Ascending aorta (tissue), 2 donors: ENCODE results near the gene TSPAN17. TPM values are rescaled to one million over a fixed set of nuclear protein-coding genes. Genes with fewer than 3 reads are reported as not detected.

Source experiments
- DNase-seq, 2 donors: peaks; one replicate each; pipeline ENCODE4 v3.0.0-alpha.2; 2019; ENCODE audit warnings: low spot score in 2 of 2
- H3K27ac ChIP-seq, 2 donors: fragments of 200-600 bp; sonication (generic); one replicate each; pipeline ENCODE4 v1.5.1; 2016 to 2017; ENCODE audit warnings: mild to moderate bottlenecking in 1 of 2
- H3K27me3 ChIP-seq: fragments of 200-600 bp; sonication (generic); one replicate; pipeline ENCODE4 v1.5.1; 2017
- H3K36me3 ChIP-seq, 2 donors: fragments of 200-600 bp; sonication (generic); one replicate each; pipeline ENCODE4 v1.5.1; 2016
- H3K4me1 ChIP-seq, 2 donors: fragments of 200-600 bp; sonication (generic); one replicate each; pipeline ENCODE4 v1.5.1; 2016 to 2017; ENCODE audit warnings: mild to moderate bottlenecking in 1 of 2
- H3K4me3 ChIP-seq, 2 donors: fragments of 200-600 bp; sonication (generic); one replicate each; pipeline ENCODE4 v1.5.1; 2016 to 2017; ENCODE audit warnings: mild to moderate bottlenecking in 1 of 2
- H3K9me3 ChIP-seq, 2 donors: fragments of 200-600 bp; sonication (generic); one replicate each; pipeline ENCODE4 v1.5.1; 2016
- CTCF ChIP-seq, 3 experiments: fragments of 200-600 bp in 2 of 3; fragments of 450-650 bp in 1 of 3; sonication (generic) in 2 of 3; IDR thresholded peaks; one replicate each; pipeline ENCODE4 v1.5.1; 2016 to 2019; ENCODE audit warnings: antibody characterized with exemption in 3 of 3, mild to moderate bottlenecking in 1 of 3, moderate library complexity in 1 of 3
- intact Hi-C: fragments of 100-400 bp; cut with DNase I; formaldehyde crosslinking; loops from one replicate; pipeline ENCODE4 v1.15.1; 2023
- total RNA-seq: library from RNA; depleted of rRNA; stranded (reverse); fragments of >200 nt; gene quantifications from one replicate; pipeline ENCODE4 v1.1.0, GENCODE V29; 2016

Gene TSPAN17
- total RNA-seq, 1 donor from 2014 or later: 32.7 TPM

GRCh38 chr5:176687247-176687646, 40.0 kb downstream of the TSPAN17 start:
- Histone ChIP-seq H3K36me3 (no peaks in the 10 kb centered on the region), H3K4me3 (no peak overlapping the region), H3K27ac (no peak overlapping the region), H3K4me1 (no peaks in the 10 kb centered on the region), H3K27me3 (no peaks in the 10 kb centered on the region), H3K9me3 (no peaks in the 10 kb centered on the region)
- DNase-seq: no peak
- intact Hi-C loops: no loop called here
- no peak for TF ChIP-seq CTCF (IDR thresholded peaks at IDR 0.05)

GRCh38 chr5:176687881-176688280, 40.6 kb downstream of the TSPAN17 start:
- no peaks in the 10 kb centered on the region for H3K4me1 ChIP-seq
- DNase-seq: no peak
- H3K27ac ChIP-seq: no peak overlapping the region
- no peaks in the 10 kb centered on the region for H3K36me3 ChIP-seq
- intact Hi-C loops: no loop called here
- H3K9me3 ChIP-seq: no peaks in the 10 kb centered on the region
- no peaks in the 10 kb centered on the region for H3K27me3 ChIP-seq
- no peak overlapping the region for H3K4me3 ChIP-seq
- TF ChIP-seq CTCF (IDR thresholded peaks at IDR 0.05): no peak

- Histone ChIP-seq H3K27me3 (no peaks in the 10 kb centered on the region), H3K27ac (no peak overlapping the region), H3K4me1 (no peaks in the 10 kb centered on the region), H3K9me3 (no peaks in the 10 kb centered on the region), H3K4me3 (no peak overlapping the region), H3K36me3 (no peaks in the 10 kb centered on the region)
- TF ChIP-seq CTCF (IDR thresholded peaks at IDR 0.05): no peak
- intact Hi-C loops: no loop called here
- DNase-seq: no peak
These were observed 43.6 kb downstream of the TSPAN17 start for GRCh38 chr5:176690911-176691310.

- H3K27me3 ChIP-seq: no peaks in the 10 kb centered on the region
- intact Hi-C loops: no loop called here
- DNase-seq: no peak
These were observed 44.2 kb downstream of the TSPAN17 start for GRCh38 chr5:176691524-176691923.

GRCh38 chr5:176692326-176692725, 45.0 kb downstream of the TSPAN17 start:
- Histone ChIP-seq H3K9me3 (no peaks in the 10 kb centered on the region), H3K4me1 (no peaks in the 10 kb centered on the region), H3K27me3 (no peaks in the 10 kb centered on the region), H3K27ac (no peak overlapping the region), H3K4me3 (no peak overlapping the region), H3K36me3 (no peaks in the 10 kb centered on the region)
- DNase-seq: no peak
- TF ChIP-seq CTCF (IDR thresholded peaks at IDR 0.05): no peak
- intact Hi-C loops: no loop called here

More at GRCh38 chr5:176691524-176691923, 44.2 kb downstream of the TSPAN17 start:
- H3K4me3 ChIP-seq: no peak overlapping the region
- no peak overlapping the region for H3K27ac ChIP-seq
- no peaks in the 10 kb centered on the region for H3K4me1 ChIP-seq
- H3K9me3 ChIP-seq: no peaks in the 10 kb centered on the region
- H3K36me3 ChIP-seq: no peaks in the 10 kb centered on the region
- no peak for TF ChIP-seq CTCF (IDR thresholded peaks at IDR 0.05)

- H3K9me3 ChIP-seq: no peaks in the 10 kb centered on the region
These were observed 45.7 kb downstream of the TSPAN17 start for GRCh38 chr5:176692839-176693476.

More at GRCh38 chr5:176692839-176693476, 45.7 kb downstream of the TSPAN17 start:
- H3K4me3 ChIP-seq: no peak overlapping the region
- H3K4me1 ChIP-seq: no peaks in the 10 kb centered on the region
- no peak overlapping the region for H3K27ac ChIP-seq
- DNase-seq: no peak
- TF ChIP-seq CTCF (IDR thresholded peaks at IDR 0.05): no peak
- intact Hi-C loops: no loop called here
- no peaks in the 10 kb centered on the region for H3K36me3 ChIP-seq
- no peaks in the 10 kb centered on the region for H3K27me3 ChIP-seq
